Activated naive CD8-positive, alpha-beta T cell treated with anti-CD3 and anti-CD28 coated beads, Interleukin-2, amount 50 U/mL, for 24 hours (primary cell): ENCODE data around the gene MYOCD.

Source experiments
- ATAC-seq: fragments of 150-1000 bp; cut with Tn5 transposase; one replicate; pipeline ENCODE4 v1.10.0; 2021
- DNase-seq: peaks from one replicate; pipeline ENCODE4 v3.0.0; 2021
- H3K27ac Mint-ChIP-seq: one replicate; pipeline ENCODE4 v1.8.0; 2021; ENCODE audit warnings: mild to moderate bottlenecking, mixed read lengths
- H3K27me3 Mint-ChIP-seq: one replicate; pipeline ENCODE4 v1.8.0; 2021; ENCODE audit warnings: mixed read lengths
- H3K36me3 Mint-ChIP-seq: one replicate; pipeline ENCODE4 v1.8.0; 2021; ENCODE audit warnings: low read depth, mixed read lengths
- H3K4me1 Mint-ChIP-seq: one replicate; pipeline ENCODE4 v1.8.0; 2021; ENCODE audit warnings: mixed read lengths
- H3K4me3 Mint-ChIP-seq: one replicate; pipeline ENCODE4 v1.8.0; 2021; ENCODE audit warnings: mild to moderate bottlenecking, moderate library complexity, mixed read lengths
- H3K9me3 Mint-ChIP-seq: one replicate; pipeline ENCODE4 v1.8.0; 2021; ENCODE audit warnings: mixed read lengths

MYOCD gene

GRCh38 chr17:12737740-12738469 lies 72.2 kb downstream of the MYOCD start:
- DNase-seq: no peak

GRCh38 chr17:12738624-12739023 lies 72.9 kb downstream of the MYOCD start:
- ATAC-seq: no peak
- H3K4me1 Mint-ChIP-seq: no peaks in the 10 kb centered on the region
- no peak for DNase-seq
- H3K4me3 Mint-ChIP-seq: no peak overlapping the region
- no peaks in the 10 kb centered on the region for H3K27me3 Mint-ChIP-seq
- no peaks in the 10 kb centered on the region for H3K36me3 Mint-ChIP-seq
- H3K27ac Mint-ChIP-seq: no peak overlapping the region
- H3K9me3 Mint-ChIP-seq: peaks cover 3% of the 10 kb centered on the region

More at GRCh38 chr17:12737740-12738469, 72.2 kb downstream of the MYOCD start:
- no peaks in the 10 kb centered on the region for H3K4me1 Mint-ChIP-seq
- no peak overlapping the region for H3K4me3 Mint-ChIP-seq
- H3K9me3 Mint-ChIP-seq: peaks cover under 1% of the 10 kb centered on the region
- no peaks in the 10 kb centered on the region for H3K36me3 Mint-ChIP-seq
- no peak for ATAC-seq
- no peaks in the 10 kb centered on the region for H3K27me3 Mint-ChIP-seq
- H3K27ac Mint-ChIP-seq: no peak overlapping the region

GRCh38 chr17:12739500-12739899 lies 73.8 kb downstream of the MYOCD start:
- no peak overlapping the region for H3K27ac Mint-ChIP-seq
- no peak overlapping the region for H3K4me3 Mint-ChIP-seq
- ATAC-seq (no peak), DNase-seq (no peak)
- peaks cover 3% of the 10 kb centered on the region for H3K9me3 Mint-ChIP-seq
- no peaks in the 10 kb centered on the region for H3K4me1 Mint-ChIP-seq
- H3K36me3 Mint-ChIP-seq: no peaks in the 10 kb centered on the region
- H3K27me3 Mint-ChIP-seq: no peaks in the 10 kb centered on the region

- no peaks in the 10 kb centered on the region for H3K4me1 Mint-ChIP-seq
- no peak overlapping the region for H3K27ac Mint-ChIP-seq
- no peak for DNase-seq
- H3K36me3 Mint-ChIP-seq: no peaks in the 10 kb centered on the region
- peaks cover 8% of the 10 kb centered on the region for H3K9me3 Mint-ChIP-seq
- H3K4me3 Mint-ChIP-seq: no peak overlapping the region
- no peak for ATAC-seq
- H3K27me3 Mint-ChIP-seq: no peaks in the 10 kb centered on the region
Observed at GRCh38 chr17:12743046-12743445, 77.4 kb downstream of the MYOCD start.

GRCh38 chr17:12744298-12744697 lies 78.6 kb downstream of the MYOCD start:
- ATAC-seq (no peak), DNase-seq (no peak)
- no peaks in the 10 kb centered on the region for H3K27me3 Mint-ChIP-seq
- H3K4me3 Mint-ChIP-seq: no peak overlapping the region
- H3K27ac Mint-ChIP-seq: no peak overlapping the region
- no peaks in the 10 kb centered on the region for H3K4me1 Mint-ChIP-seq
- H3K36me3 Mint-ChIP-seq: no peaks in the 10 kb centered on the region
- peaks cover 8% of the 10 kb centered on the region for H3K9me3 Mint-ChIP-seq

- Mint-ChIP-seq H3K4me3 (no peak overlapping the region), H3K27ac (no peak overlapping the region), H3K4me1 (no peaks in the 10 kb centered on the region), H3K36me3 (no peaks in the 10 kb centered on the region), H3K9me3 (peaks cover 8% of the 10 kb centered on the region), H3K27me3 (no peaks in the 10 kb centered on the region)
- ATAC-seq (no peak), DNase-seq (no peak)
Observed at GRCh38 chr17:12744786-12745185, 79.1 kb downstream of the MYOCD start.

- no peaks in the 10 kb centered on the region for H3K27me3 Mint-ChIP-seq
- no peaks in the 10 kb centered on the region for H3K4me1 Mint-ChIP-seq
- H3K4me3 Mint-ChIP-seq: no peak overlapping the region
- H3K27ac Mint-ChIP-seq: no peak overlapping the region
- peaks cover 8% of the 10 kb centered on the region for H3K9me3 Mint-ChIP-seq
- no peaks in the 10 kb centered on the region for H3K36me3 Mint-ChIP-seq
- ATAC-seq: no peak
- no peak for DNase-seq
Observed at GRCh38 chr17:12745486-12745885, 79.8 kb downstream of the MYOCD start.

GRCh38 chr17:12756786-12757185 lies 91.1 kb downstream of the MYOCD start:
- Mint-ChIP-seq H3K4me1 (no peaks in the 10 kb centered on the region), H3K9me3 (peaks cover 5% of the 10 kb centered on the region), H3K36me3 (no peaks in the 10 kb centered on the region), H3K4me3 (no peak overlapping the region), H3K27ac (no peak overlapping the region), H3K27me3 (no peaks in the 10 kb centered on the region)
- no peak for ATAC-seq
- no peak for DNase-seq

GRCh38 chr17:12759090-12759489 lies 93.4 kb downstream of the MYOCD start:
- Mint-ChIP-seq H3K9me3 (peaks cover 10% of the 10 kb centered on the region), H3K27ac (no peak overlapping the region), H3K4me3 (no peak overlapping the region), H3K27me3 (no peaks in the 10 kb centered on the region), H3K36me3 (no peaks in the 10 kb centered on the region), H3K4me1 (no peaks in the 10 kb centered on the region)
- no peak for DNase-seq
- ATAC-seq: no peak

GRCh38 chr17:12765548-12765947 lies 99.9 kb downstream of the MYOCD start:
- no peak for DNase-seq
- Mint-ChIP-seq H3K4me1 (no peaks in the 10 kb centered on the region), H3K27ac (no peak overlapping the region), H3K36me3 (no peaks in the 10 kb centered on the region), H3K4me3 (no peak overlapping the region), H3K27me3 (peaks cover 3% of the 10 kb centered on the region), H3K9me3 (peaks cover 9% of the 10 kb centered on the region)
- ATAC-seq: no peak

- ATAC-seq (no peak), DNase-seq (no peak)
- Mint-ChIP-seq H3K36me3 (no peaks in the 10 kb centered on the region), H3K27ac (no peak overlapping the region), H3K4me1 (no peaks in the 10 kb centered on the region), H3K27me3 (peaks cover 3% of the 10 kb centered on the region), H3K9me3 (peaks cover 4% of the 10 kb centered on the region), H3K4me3 (no peak overlapping the region)
Observed at GRCh38 chr17:12768255-12768654, 102.6 kb downstream of the MYOCD start.

GRCh38 chr17:12769981-12770380 lies 104.3 kb downstream of the MYOCD start:
- Mint-ChIP-seq H3K36me3 (no peaks in the 10 kb centered on the region), H3K4me3 (no peak overlapping the region), H3K9me3 (peaks cover 4% of the 10 kb centered on the region), H3K27ac (no peak overlapping the region), H3K4me1 (no peaks in the 10 kb centered on the region), H3K27me3 (peaks cover 3% of the 10 kb centered on the region)
- ATAC-seq: no peak
- DNase-seq: no peak

- ATAC-seq (no peak), DNase-seq (no peak)
- Mint-ChIP-seq H3K27me3 (peaks cover 3% of the 10 kb centered on the region), H3K9me3 (peaks cover 4% of the 10 kb centered on the region), H3K4me1 (no peaks in the 10 kb centered on the region), H3K4me3 (no peak overlapping the region), H3K36me3 (no peaks in the 10 kb centered on the region), H3K27ac (no peak overlapping the region)
Observed at GRCh38 chr17:12773153-12773552, 107.5 kb downstream of the MYOCD start.

GRCh38 chr17:12789075-12789480 lies 123.4 kb downstream of the MYOCD start:
- Mint-ChIP-seq H3K36me3 (no peaks in the 10 kb centered on the region), H3K27me3 (peaks cover 45% of the 10 kb centered on the region), H3K4me1 (peaks cover 6% of the 10 kb centered on the region), H3K27ac (no peak overlapping the region), H3K9me3 (peaks cover 3% of the 10 kb centered on the region), H3K4me3 (peak overlapping the region; percentile 60)
- ATAC-seq: no peak
- peak; percentile 36 for DNase-seq

GRCh38 chr17:12789481-12790248 lies 124.0 kb downstream of the MYOCD start, which contains the start of gene ARHGAP44:
Gene ARHGAP44 (plus strand): TSS chr17:12789498. CDS start chr17:12789839, 341 bp downstream.
- DNase-seq: peak; percentile 1
- peaks cover 6% of the 10 kb centered on the region for H3K4me1 Mint-ChIP-seq
- no peak within 1 kb of the TSS for H3K27ac Mint-ChIP-seq
- H3K27me3 Mint-ChIP-seq: peaks cover 45% of the 10 kb centered on the region
- H3K4me3 Mint-ChIP-seq: peak within 1 kb of the TSS; percentile 60
- peaks cover 3% of the 10 kb centered on the region for H3K9me3 Mint-ChIP-seq
- peak; percentile 53 for ATAC-seq
- no peaks in the 10 kb centered on the region for H3K36me3 Mint-ChIP-seq
